Measurements from ENCODE around the gene TSC22D2. TPM values are rescaled to one million over a fixed set of nuclear protein-coding genes. Genes with fewer than 3 reads are reported as not detected.

Gene TSC22D2
- total and polyA plus RNA-seq, 2 of the 8 experiments (the other 6 are each of a cell fraction or from before 2014, with no cell fraction given) = 3.4 to 27.6 TPM

- TF ChIP-seq GTF2F1 (IDR thresholded peaks at IDR 0.05; ENCODE audit: borderline replicate concordance, low read depth, low read length) (no peak), PHF8 (conservative IDR thresholded peaks at IDR 0.05; ENCODE audit: low read depth, low read length) (no peak), SAP30 (IDR thresholded peaks at IDR 0.05; ENCODE audit: insufficient read depth, insufficient replicate concordance, low read length) (no peak), E2F6 (IDR thresholded peaks at IDR 0.05) (no peak), SP1 (IDR thresholded peaks at IDR 0.05; ENCODE audit: low read depth, low read length) (no peak)
Observed at GRCh38 chr3:150451329-150452048, 43.4 kb downstream of the TSC22D2 start (continued).

Data from H1 (cell line).